Gastrocnemius medialis (tissue), 4 donors: ENCODE measurements around the gene SLC29A3. TPM values are rescaled to one million over a fixed set of nuclear protein-coding genes. Genes with fewer than 3 reads are reported as not detected.

Experiments
- ATAC-seq, 2 donors: fragments of 150-250 bp; one replicate each; pipeline ENCODE4 v1.9.1; 2016
- DNase-seq, 2 donors: peaks; one replicate each; pipeline ENCODE4 v3.0.0-alpha.2; 2019
- H3K27ac ChIP-seq, 4 donors: fragments of 200-600 bp; sonication (generic); 1 replicate in 1 of 4; 2 replicates in 3 of 4; pipeline ENCODE4 v1.5.1; 2016 to 2018; ENCODE audit warnings: mild to moderate bottlenecking in 2 of 4, moderate library complexity in 1 of 4
- H3K27me3 ChIP-seq, 3 donors: fragments of 200-600 bp; sonication (generic) in 2 of 3; 1 replicate in 1 of 3; 2 replicates in 2 of 3; pipeline versions ENCODE4 v1.5.1 to v1.6.0; 2016 to 2019; ENCODE audit warnings: mild to moderate bottlenecking in 1 of 3, moderate library complexity in 1 of 3
- H3K36me3 ChIP-seq, 2 donors: fragments of 200-600 bp; sonication (generic) in 1 of 2; one replicate each; pipeline ENCODE4 v1.5.1; 2017 to 2018
- H3K4me1 ChIP-seq, 2 donors: fragments of 200-600 bp; sonication (generic) in 1 of 2; one replicate each; pipeline ENCODE4 v1.5.1; 2016 to 2017; ENCODE audit warnings: mild to moderate bottlenecking in 2 of 2
- H3K4me3 ChIP-seq, 4 donors: fragments of 200-600 bp; sonication (generic) in 3 of 4; 1 replicate in 1 of 4; 2 replicates in 3 of 4; pipeline ENCODE4 v1.5.1; 2016 to 2019; ENCODE audit warnings: mild to moderate bottlenecking in 2 of 4
- H3K9me3 ChIP-seq, 3 donors: fragments of 200-600 bp; sonication (generic) in 2 of 3; 1 replicate in 1 of 3; 2 replicates in 2 of 3; pipeline ENCODE4 v1.5.1; 2016 to 2019
- CTCF ChIP-seq, 5 experiments: fragments of 450-650 bp in 3 of 5; fragments of 200-600 bp in 2 of 5; sonication (generic) in 2 of 5; IDR thresholded peaks in 4 of 5; conservative IDR thresholded peaks in 1 of 5; 1 replicate in 4 of 5; 2 replicates in 1 of 5; pipeline ENCODE4 v1.5.1; 2016 to 2019; ENCODE audit warnings: antibody characterized with exemption in 5 of 5, mild to moderate bottlenecking in 3 of 5, moderate library complexity in 3 of 5
- POLR2A ChIP-seq, 2 donors: fragments of 450-650 bp; IDR thresholded peaks; one replicate each; pipeline ENCODE4 v1.6.1; 2017; ENCODE audit warnings: antibody characterized with exemption in 2 of 2, mild to moderate bottlenecking in 2 of 2, moderate library complexity in 2 of 2
- in situ Hi-C, 4 donors: fragments of 200-750 bp; cut with MboI; loops; one replicate each; pipeline versions ENCODE4 v1.15.0 to v1.8.0; 2017; ENCODE audit warnings: low sequenced_read_pairs in 4 of 4
- intact Hi-C: fragments of 100-400 bp; cut with DNase I; formaldehyde crosslinking; loops from one replicate; pipeline ENCODE4 v1.15.1; 2023; ENCODE audit warnings: low total_unique reads
- total RNA-seq, 4 donors: library from RNA; depleted of rRNA; stranded (reverse); fragments of >200 nt; gene quantifications; one replicate each; pipeline versions ENCODE4 v1.1.0 to v1.2.3, GENCODE V29; 2016

The SLC29A3 gene
- total RNA-seq, 4 donors from 2014 or later, result 0.36 to 2.8 (median 2.0) TPM

DNA sequence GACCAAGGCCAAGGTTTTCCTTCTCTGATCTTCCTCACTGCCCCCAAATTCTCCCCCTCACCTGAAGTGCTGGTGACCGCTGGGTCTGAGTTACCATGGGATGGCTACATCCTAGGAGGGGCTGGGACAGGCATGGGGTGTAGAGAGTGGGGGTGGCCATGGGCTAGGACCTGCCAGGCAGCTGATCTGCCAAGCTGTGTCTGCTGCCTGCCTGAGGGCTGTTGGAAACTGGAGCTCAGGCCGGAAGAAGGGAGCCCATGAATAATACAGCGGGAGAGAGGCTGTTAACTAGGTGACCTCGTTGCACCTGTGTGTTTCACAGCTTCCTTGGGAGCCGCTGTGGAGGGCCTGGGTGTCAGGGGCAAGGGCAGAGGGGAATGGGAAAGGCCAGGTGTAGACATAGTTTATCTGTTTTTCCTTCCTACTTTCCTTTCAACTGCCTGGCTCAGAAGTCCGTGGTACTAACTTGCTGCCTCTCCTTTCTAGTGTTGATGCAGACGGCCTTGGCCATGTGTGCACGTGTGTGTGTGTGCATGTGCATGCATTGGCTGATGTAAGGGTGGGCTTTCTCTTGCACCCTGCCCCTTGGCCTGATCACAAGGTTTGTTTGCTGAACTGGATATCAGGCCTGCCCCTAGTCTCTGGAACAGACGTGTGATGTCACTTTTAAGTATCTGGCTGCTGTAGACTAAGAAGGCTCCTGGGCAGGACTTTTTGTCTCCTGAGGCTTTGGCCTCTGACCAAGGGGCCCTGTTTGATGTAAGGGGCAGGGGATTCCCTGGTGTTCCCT, 89.6 kb downstream of the SLC29A3 start:
- DNase-seq (no peak), ATAC-seq (no peak)
- no peaks in the 10 kb centered on the region for H3K36me3 ChIP-seq
- intact Hi-C loops, result no loop called here
- H3K4me3 ChIP-seq, result no peak overlapping the region
- no peak overlapping the region for H3K27ac ChIP-seq
- H3K4me1 ChIP-seq, result no peaks in the 10 kb centered on the region
- in situ Hi-C loops, result no loop called here
- H3K9me3 ChIP-seq, result peaks cover 0 to 16% (median 0%) of the 10 kb centered on the region in 3 donors
- peaks cover 0 to 4% (median 0%) of the 10 kb centered on the region in 3 donors for H3K27me3 ChIP-seq
- no peak for TF ChIP-seq CTCF (IDR thresholded peaks at IDR 0.05 in 4 of 5, conservative IDR thresholded peaks at IDR 0.05 in 1 of 5)
- TF ChIP-seq POLR2A (IDR thresholded peaks at IDR 0.05), result no peak

- in situ Hi-C loops, result no loop called here
- Histone ChIP-seq H3K27ac (no peak overlapping the region), H3K9me3 (peaks cover 0 to 20% (median 0%) of the 10 kb centered on the region in 3 donors), H3K36me3 (no peaks in the 10 kb centered on the region), H3K4me1 (no peaks in the 10 kb centered on the region), H3K27me3 (peaks cover 0 to 2% (median 0%) of the 10 kb centered on the region in 3 donors), H3K4me3 (no peak overlapping the region)
- DNase-seq (no peak), ATAC-seq (no peak)
- intact Hi-C loops, result no loop called here
- TF ChIP-seq POLR2A (IDR thresholded peaks at IDR 0.05), result no peak
Measured at GRCh38 chr10:71409516-71410104, 90.6 kb downstream of the SLC29A3 start.

Other genes with a start within 250 kb of the SLC29A3 start
- 1 to 10 TPM in 2 of 4 donors, under 1 TPM in 2; 0.65 to 1.2 (median 0.90) TPM for gene UNC5B, start 106.7 kb upstream of the SLC29A3 start, total RNA-seq
- gene CDH23, start 77.7 kb downstream of the SLC29A3 start, total RNA-seq, result 1 to 10 TPM in 2 of 4 donors, under 1 TPM in 2; 0.53 to 1.8 (median 1.2) TPM